GM12891 (cell line): Measurements from ENCODE around the gene HOXC5.

Experiments
- PAX5 ChIP-seq: IDR thresholded peaks from 2 replicates; pipeline ENCODE4 v1.6.1; 2011; ENCODE audit warnings: low read length, moderate library complexity, mild to moderate bottlenecking; ENCODE audit not compliant: insufficient read depth, severe bottlenecking
- POLR2A ChIP-seq: IDR thresholded peaks from 2 replicates; pipeline ENCODE4 v1.6.1; 2011; ENCODE audit warnings: low read depth, low read length, control low read depth
- POLR2AphosphoS5 ChIP-seq: IDR thresholded peaks from 2 replicates; pipeline ENCODE4 v1.6.1; 2011; ENCODE audit warnings: low read depth, low read length, control low read depth
- POU2F2 ChIP-seq: IDR thresholded peaks from 2 replicates; pipeline ENCODE4 v1.6.1; 2011; ENCODE audit warnings: low read depth, mild to moderate bottlenecking, control low read depth, low read length, moderate library complexity
- SPI1 ChIP-seq: IDR thresholded peaks from 2 replicates; pipeline ENCODE4 v1.6.1; 2011; ENCODE audit warnings: low read depth, low read length, control low read depth
- TAF1 ChIP-seq: IDR thresholded peaks from 2 replicates; pipeline ENCODE4 v1.6.1; 2011; ENCODE audit warnings: low read depth, low read length, control low read depth

DNA sequence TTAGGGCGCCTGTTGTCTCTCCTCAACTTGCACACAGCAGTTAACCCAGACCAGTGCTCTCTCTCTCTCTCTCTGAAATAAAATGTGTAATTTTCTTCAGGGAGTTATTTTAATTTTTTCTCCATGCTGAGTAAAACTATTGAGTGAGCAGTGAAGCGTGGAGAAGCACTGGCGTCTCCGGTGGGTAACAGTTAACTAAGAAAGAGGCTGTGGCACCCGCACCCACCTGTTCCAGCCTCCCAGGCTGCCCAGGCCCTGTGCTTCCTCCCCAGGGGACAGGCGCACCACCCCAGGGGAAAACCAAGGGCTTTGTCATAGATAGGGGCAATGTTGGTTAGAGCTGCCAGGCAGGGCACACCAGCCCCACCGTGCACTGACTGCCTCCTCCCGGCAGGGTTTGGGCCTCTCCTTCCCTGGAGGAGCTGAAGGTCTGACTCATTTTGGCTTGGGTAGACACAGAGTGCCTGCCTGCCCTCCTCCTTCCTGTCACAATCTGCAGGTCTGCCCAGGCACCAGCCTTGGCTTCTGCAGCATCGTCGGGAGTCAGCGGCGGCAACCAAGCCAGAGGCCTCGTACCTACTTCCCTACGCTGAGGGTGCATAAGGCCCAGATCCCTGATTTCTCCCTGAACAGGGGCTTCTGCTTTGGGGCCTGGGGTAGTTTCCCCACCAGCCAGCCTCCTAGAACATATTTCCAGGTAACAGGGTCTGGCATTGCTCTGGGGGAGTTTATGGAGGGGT lies 3.9 kb downstream of the HOXC5 start:
- TF ChIP-seq POLR2AphosphoS5 (no peak), TAF1 (no peak), POLR2A (no peak), SPI1 (no peak), POU2F2 (no peak), PAX5 (no peak)
